Activated B cell treated with CpG ODN at 0.5 μM for 24 hours (primary cell): ENCODE results near the gene DIP2C. TPM values are rescaled to one million over a fixed set of nuclear protein-coding genes. Genes with fewer than 3 reads are reported as not detected.
"Not testable (repeated sequence)": the region's sequence is repeated elsewhere in the genome, so short reads cannot be mapped to it uniquely, and the experiment has no call there.

Source experiments
- ATAC-seq: fragments of 200-7000 bp; cut with Tn5 transposase; one replicate; pipeline ENCODE4 v1.10.0; 2021; ENCODE audit warnings: low read depth, mild to moderate bottlenecking, moderate library complexity
- CTCF ChIA-PET: fragments of 350-600 bp; sonication (Branson Sonifier 250); formaldehyde crosslinking; loops from one replicate; lab custom pipeline; 2021; ENCODE audit warnings: antibody characterized with exemption; lab: Charles Lee
- POLR2A ChIA-PET: fragments of 350-600 bp; sonication (Branson Sonifier 250); formaldehyde crosslinking; loops from one replicate; lab custom pipeline; 2021; ENCODE audit warnings: antibody characterized with exemption; lab: Charles Lee
- DNase-seq: peaks from one replicate; pipeline ENCODE4 v3.0.0; 2022
- H3K27ac Mint-ChIP-seq: one replicate; pipeline ENCODE4 v1.8.0; 2020; ENCODE audit warnings: mixed read lengths
- H3K27me3 Mint-ChIP-seq: one replicate; pipeline ENCODE4 v1.8.0; 2021; ENCODE audit warnings: mixed read lengths
- H3K36me3 Mint-ChIP-seq: one replicate; pipeline ENCODE4 v1.8.0; 2021; ENCODE audit warnings: low read depth, mixed read lengths
- H3K4me1 Mint-ChIP-seq: one replicate; pipeline ENCODE4 v1.8.0; 2021; ENCODE audit warnings: mixed read lengths
- H3K4me3 Mint-ChIP-seq: one replicate; pipeline ENCODE4 v1.8.0; 2020; ENCODE audit warnings: mild to moderate bottlenecking, mixed read lengths
- H3K9me3 Mint-ChIP-seq: one replicate; pipeline ENCODE4 v1.8.0; 2020; ENCODE audit warnings: mixed read lengths
- CTCF ChIP-seq: fragments of 200-600 bp; IDR thresholded peaks from one replicate; pipeline ENCODE4 v1.8.0; 2022; ENCODE audit warnings: antibody characterized with exemption, mild to moderate bottlenecking
- intact Hi-C: fragments of 100-400 bp; cut with micrococcal nuclease; formaldehyde crosslinking; loops from one replicate; pipeline ENCODE4 v1.15.1; 2024
- total RNA-seq: library from RNA; stranded (reverse); gene quantifications from 2 replicates; pipeline ENCODE4 v1.2.3, GENCODE V29; 2022

Gene DIP2C
- total RNA-seq, 1 donor from 2014 or later: 0.49 TPM

- no peaks in the 10 kb centered on the region for H3K27me3 Mint-ChIP-seq
Measured at GRCh38 chr10:348456-348855, 341.0 kb downstream of the DIP2C start.

GRCh38 chr10:347774-348173, 341.7 kb downstream of the DIP2C start:
- intact Hi-C loops, H3K4me1 Mint-ChIP-seq, POLR2A ChIA-PET, DNase-seq, H3K36me3 Mint-ChIP-seq, ATAC-seq, H3K27me3 Mint-ChIP-seq, H3K9me3 Mint-ChIP-seq, H3K27ac Mint-ChIP-seq, H3K4me3 Mint-ChIP-seq, CTCF ChIA-PET: not testable (repeated sequence)

More at GRCh38 chr10:348456-348855, 341.0 kb downstream of the DIP2C start:
- Mint-ChIP-seq H3K4me1 (no peaks in the 10 kb centered on the region), H3K27ac (no peak overlapping the region), H3K4me3 (no peak overlapping the region), H3K36me3 (no peaks in the 10 kb centered on the region), H3K9me3 (no peaks in the 10 kb centered on the region)
- ATAC-seq (no peak), DNase-seq (no peak)
- POLR2A ChIA-PET: no interaction called here
- no peak for TF ChIP-seq CTCF
- intact Hi-C loops: no loop called here
- CTCF ChIA-PET: no interaction called here

- CTCF ChIA-PET, POLR2A ChIA-PET: not testable (repeated sequence)
Measured at GRCh38 chr10:347190-347589, 342.3 kb downstream of the DIP2C start.

GRCh38 chr10:344582-345200, 344.8 kb downstream of the DIP2C start:
- DNase-seq (no peak), ATAC-seq (no peak)
- intact Hi-C loops: no loop called here
- no peak overlapping the region for H3K27ac Mint-ChIP-seq
- H3K4me1 Mint-ChIP-seq: peaks cover 3% of the 10 kb centered on the region
- CTCF ChIA-PET: no interaction called here
- no peak for TF ChIP-seq CTCF
- POLR2A ChIA-PET: no interaction called here
- no peaks in the 10 kb centered on the region for H3K27me3 Mint-ChIP-seq
- no peaks in the 10 kb centered on the region for H3K9me3 Mint-ChIP-seq
- H3K4me3 Mint-ChIP-seq: no peak overlapping the region
- H3K36me3 Mint-ChIP-seq: no peaks in the 10 kb centered on the region

More at GRCh38 chr10:347190-347589, 342.3 kb downstream of the DIP2C start:
- DNase-seq, H3K9me3 Mint-ChIP-seq, H3K4me3 Mint-ChIP-seq, ATAC-seq, H3K27me3 Mint-ChIP-seq, H3K4me1 Mint-ChIP-seq, H3K36me3 Mint-ChIP-seq, H3K27ac Mint-ChIP-seq, intact Hi-C loops: not testable (repeated sequence)

GRCh38 chr10:343231-344220, 345.9 kb downstream of the DIP2C start:
- DNase-seq: no peak
- Mint-ChIP-seq H3K27me3 (no peaks in the 10 kb centered on the region), H3K9me3 (no peaks in the 10 kb centered on the region), H3K27ac (peak overlapping the region; percentile 30), H3K4me1 (peaks cover 8% of the 10 kb centered on the region), H3K36me3 (no peaks in the 10 kb centered on the region), H3K4me3 (no peak overlapping the region)
- intact Hi-C loops: no loop called here
- ATAC-seq: no peak
- no peak for TF ChIP-seq CTCF
- ChIA-PET CTCF (no interaction called here), POLR2A (no interaction called here)
